Ecto neural progenitor cell (in vitro differentiated cells): ENCODE measurements around the gene GYPC.

Experiments
- DNase-seq: peaks from one replicate; pipeline ENCODE4 v3.0.0-alpha.2; 2018; ENCODE audit warnings: low spot score

The GYPC gene

GRCh38 chr2:126732682-126733245 is 76.8 kb downstream of the GYPC start:
- DNase-seq, result no peak

GRCh38 chr2:126733795-126734194 is 77.8 kb downstream of the GYPC start:
- DNase-seq, result no peak

- DNase-seq, result peak; percentile 9
These were observed 80.3 kb downstream of the GYPC start for GRCh38 chr2:126736133-126736874.

- no peak for DNase-seq
These were observed 83.2 kb downstream of the GYPC start for GRCh38 chr2:126739141-126739540.

- DNase-seq, result no peak
These were observed 88.7 kb downstream of the GYPC start for GRCh38 chr2:126744640-126745039.
